GM19452 (cell line): Measurements from ENCODE around the gene RIT1.
"Not testable (repeated sequence)": the region's sequence is repeated elsewhere in the genome, so short reads cannot be mapped to it uniquely, and the experiment has no call there.

Source experiments
- ATAC-seq: cut with Tn5 transposase; IDR thresholded peaks from one replicate; pipeline ENCODE4 v1.9.1; 2021; ENCODE audit not compliant: unreplicated experiment

Gene RIT1

GRCh38 chr1:155895617-155896016, 15.5 kb downstream of the RIT1 start:
- ATAC-seq, result not testable (repeated sequence)

GRCh38 chr1:155893389-155894142, 17.6 kb downstream of the RIT1 start:
- ATAC-seq, result no peak

GRCh38 chr1:155892796-155893195, 18.4 kb downstream of the RIT1 start:
- no peak for ATAC-seq

GRCh38 chr1:155890251-155890650, 20.9 kb downstream of the RIT1 start:
- no peak for ATAC-seq

- ATAC-seq, result no peak
These were observed 21.6 kb downstream of the RIT1 start for GRCh38 chr1:155889566-155889965.

GRCh38 chr1:155888481-155888880, 22.7 kb downstream of the RIT1 start:
- no peak for ATAC-seq

- ATAC-seq, result no peak
These were observed 26.2 kb downstream of the RIT1 start for GRCh38 chr1:155884982-155885381.

GRCh38 chr1:155884031-155884960, 26.9 kb downstream of the RIT1 start:
- no peak for ATAC-seq

GRCh38 chr1:155882766-155883165, 28.4 kb downstream of the RIT1 start:
- ATAC-seq, result no peak

GRCh38 chr1:155882235-155882634, 28.9 kb downstream of the RIT1 start:
- no peak for ATAC-seq

GRCh38 chr1:155880950-155881349, 30.2 kb downstream of the RIT1 start:
- ATAC-seq, result no peak

GRCh38 chr1:155880251-155880650, 30.9 kb downstream of the RIT1 start:
- ATAC-seq, result no peak

GRCh38 chr1:155877945-155878344, 33.2 kb downstream of the RIT1 start:
- no peak for ATAC-seq

- ATAC-seq, result no peak
These were observed 37.3 kb downstream of the RIT1 start for GRCh38 chr1:155873860-155874259.

- ATAC-seq, result no peak
These were observed 38.6 kb downstream of the RIT1 start for GRCh38 chr1:155872527-155872926.

GRCh38 chr1:155871390-155871789, 39.8 kb downstream of the RIT1 start:
- ATAC-seq, result no peak

GRCh38 chr1:155867766-155868165, 43.4 kb downstream of the RIT1 start:
- ATAC-seq, result no peak

- no peak for ATAC-seq
These were observed 46.8 kb downstream of the RIT1 start for GRCh38 chr1:155864393-155864792.

- no peak for ATAC-seq
These were observed 49.3 kb downstream of the RIT1 start for GRCh38 chr1:155861896-155862295.

GRCh38 chr1:155860970-155861510, 50.1 kb downstream of the RIT1 start:
- ATAC-seq, result no peak
